H9 (cell line): ENCODE measurements around the gene ZNF75A. TPM values are rescaled to one million over a fixed set of nuclear protein-coding genes. Genes with fewer than 3 reads are reported as not detected.

Source experiments
- DNase-seq: peaks from one replicate; pipeline ENCODE4 v3.0.0-alpha.2; 2017
- H2AFZ ChIP-seq: one replicate; pipeline ENCODE4 v1.6.1; 2013; ENCODE audit warnings: mild to moderate bottlenecking, low read length, control low read depth, moderate library complexity
- H2AK5ac ChIP-seq: 2 replicates; pipeline ENCODE4 v1.6.1; 2013; ENCODE audit warnings: low read length, control low read depth, mixed read lengths; ENCODE audit not compliant: insufficient read length
- H2BK120ac ChIP-seq: one replicate; pipeline ENCODE4 v1.6.1; 2013; ENCODE audit warnings: low read depth, mild to moderate bottlenecking, low read length, control low read depth, inconsistent platforms; ENCODE audit not compliant: poor library complexity, severe bottlenecking
- H2BK12ac ChIP-seq: 2 replicates; pipeline ENCODE4 v1.6.1; 2013; ENCODE audit warnings: low read length, control low read depth, mixed read lengths, low read depth; ENCODE audit not compliant: insufficient read length
- H2BK15ac ChIP-seq: 2 replicates; pipeline ENCODE4 v1.6.1; 2013; ENCODE audit warnings: low read depth, low read length, control low read depth
- H2BK20ac ChIP-seq: one replicate; pipeline ENCODE4 v1.6.1; 2013; ENCODE audit warnings: low read depth, mild to moderate bottlenecking, low read length, control low read depth, inconsistent platforms; ENCODE audit not compliant: poor library complexity, severe bottlenecking
- H2BK5ac ChIP-seq: 2 replicates; pipeline ENCODE4 v1.6.1; 2013; ENCODE audit warnings: low read length, control low read depth, mixed read lengths; ENCODE audit not compliant: insufficient read length
- H3K14ac ChIP-seq: 2 replicates; pipeline ENCODE4 v1.6.1; 2013; ENCODE audit warnings: low read length, control low read depth; ENCODE audit not compliant: insufficient read depth
- H3K18ac ChIP-seq: 2 replicates; pipeline ENCODE4 v1.6.1; 2013; ENCODE audit warnings: low read depth, mild to moderate bottlenecking, mixed read lengths, low read length, control low read depth; ENCODE audit not compliant: insufficient read length
- H3K23ac ChIP-seq: 2 replicates; pipeline ENCODE4 v1.6.1; 2013; ENCODE audit warnings: low read length, control low read depth, mixed read lengths, low read depth; ENCODE audit not compliant: insufficient read length
- H3K23me2 ChIP-seq: 2 replicates; pipeline ENCODE4 v1.6.1; 2013; ENCODE audit warnings: low read depth, mild to moderate bottlenecking, mixed read lengths, low read length, control low read depth; ENCODE audit not compliant: insufficient read length, poor library complexity, severe bottlenecking
- H3K27ac ChIP-seq: 2 replicates; pipeline ENCODE4 v1.5.1; 2013; ENCODE audit warnings: low read length, control low read depth, mixed read lengths, low read depth; ENCODE audit not compliant: insufficient read length
- H3K27me3 ChIP-seq: 2 replicates; pipeline ENCODE4 v1.6.1; 2013; ENCODE audit warnings: low read length, control low read depth, inconsistent platforms; ENCODE audit not compliant: insufficient read depth
- H3K4ac ChIP-seq: 2 replicates; pipeline ENCODE4 v1.6.1; 2013; ENCODE audit warnings: low read depth, mild to moderate bottlenecking, control low read depth, inconsistent platforms, low read length, moderate library complexity
- H3K4me1 ChIP-seq: 2 replicates; pipeline ENCODE4 v1.6.1; 2013; ENCODE audit warnings: low read length, control low read depth, inconsistent platforms; ENCODE audit not compliant: insufficient read depth
- H3K4me2 ChIP-seq: 2 replicates; pipeline ENCODE4 v1.6.1; 2013; ENCODE audit warnings: low read length, control low read depth, mixed read lengths; ENCODE audit not compliant: insufficient read length, insufficient read depth
- H3K56ac ChIP-seq: 2 replicates; pipeline ENCODE4 v1.6.1; 2013; ENCODE audit warnings: low read depth, mild to moderate bottlenecking, mixed read lengths, low read length, control low read depth; ENCODE audit not compliant: insufficient read length
- H3K79me1 ChIP-seq: 2 replicates; pipeline ENCODE4 v1.6.1; 2013; ENCODE audit warnings: low read depth, mild to moderate bottlenecking, moderate library complexity, low read length, control low read depth, inconsistent platforms; ENCODE audit not compliant: insufficient read depth, poor library complexity, severe bottlenecking
- H3K79me2 ChIP-seq: 2 replicates; pipeline ENCODE4 v1.6.1; 2013; ENCODE audit warnings: low read length, control low read depth, inconsistent platforms; ENCODE audit not compliant: insufficient read depth
- H3K9ac ChIP-seq: 2 replicates; pipeline ENCODE4 v1.6.1; 2013; ENCODE audit warnings: low read length, control low read depth, mixed read lengths; ENCODE audit not compliant: insufficient read length; ENCODE audit errors: extremely low read depth
- H3K9me3 ChIP-seq: one replicate; pipeline ENCODE4 v1.6.1; 2013; ENCODE audit warnings: low read depth, low read length, inconsistent platforms; ENCODE audit not compliant: control insufficient read depth
- H3T11ph ChIP-seq: one replicate; pipeline ENCODE4 v1.6.1; 2013; ENCODE audit warnings: mild to moderate bottlenecking, low read length, control low read depth, inconsistent platforms
- H4K20me1 ChIP-seq: one replicate; pipeline ENCODE4 v1.6.1; 2013; ENCODE audit not compliant: control insufficient read depth, insufficient read length, insufficient read depth
- H4K5ac ChIP-seq: 2 replicates; pipeline ENCODE4 v1.6.1; 2013; ENCODE audit warnings: low read depth, mild to moderate bottlenecking, mixed read lengths, low read length, control low read depth; ENCODE audit not compliant: insufficient read length
- H4K8ac ChIP-seq: replicated peaks from 2 replicates; pipeline ENCODE4 v1.6.1; 2013; ENCODE audit warnings: low read length, control low read depth, mixed read lengths, low read depth; ENCODE audit not compliant: insufficient read length
- H4K91ac ChIP-seq: 2 replicates; pipeline ENCODE4 v1.6.1; 2013; ENCODE audit warnings: low read depth, mild to moderate bottlenecking, moderate library complexity, mixed read lengths, low read length, control low read depth; ENCODE audit not compliant: insufficient read length
- H3K27ac Mint-ChIP-seq, 3 experiments: 2 replicates in 2 of 3; 3 replicates in 1 of 3; pipeline ENCODE4 v1.8.0; 2020 to 2021; ENCODE audit warnings: mixed read lengths in 3 of 3, mild to moderate bottlenecking in 1 of 3, moderate library complexity in 1 of 3
- H3K27me3 Mint-ChIP-seq: 2 replicates; pipeline ENCODE4 v1.8.0; 2021; ENCODE audit warnings: low read depth, mild to moderate bottlenecking, moderate library complexity, mixed read lengths
- H3K36me3 Mint-ChIP-seq, 3 experiments: 2 replicates in 2 of 3; 3 replicates in 1 of 3; pipeline ENCODE4 v1.8.0; 2020 to 2021; ENCODE audit warnings: low read depth in 3 of 3, mixed read lengths in 3 of 3; ENCODE audit not compliant: insufficient read depth in 1 of 3
- H3K4me1 Mint-ChIP-seq, 2 experiments: 2 replicates each; pipeline ENCODE4 v1.8.0; 2020; ENCODE audit warnings: mixed read lengths in 2 of 2
- H3K4me3 Mint-ChIP-seq, 2 experiments: 2 replicates in 1 of 2; 3 replicates in 1 of 2; pipeline ENCODE4 v1.8.0; 2020 to 2021; ENCODE audit warnings: mild to moderate bottlenecking in 2 of 2, mixed read lengths in 2 of 2, moderate library complexity in 1 of 2
- H3K9me3 Mint-ChIP-seq, 2 experiments: 2 replicates in 1 of 2; 3 replicates in 1 of 2; pipeline ENCODE4 v1.8.0; 2020; ENCODE audit warnings: mild to moderate bottlenecking in 2 of 2, mixed read lengths in 2 of 2, moderate library complexity in 1 of 2
- CTCF ChIP-seq: fragments of 200-600 bp; sonication (generic); conservative IDR thresholded peaks from 3 replicates; pipeline ENCODE4 v1.8.0; 2021; ENCODE audit warnings: antibody characterized with exemption, mild to moderate bottlenecking
- WGBS: extraction: QIAGEN DNeasy Blood & Tissue Kit; methylation state at CpG from one replicate; pipeline ENCODE4 v1.1.7; 2013; ENCODE audit warnings: missing lambda C conversion rate, low lambda C conversion rate, mixed read lengths; ENCODE audit not compliant: insufficient read length; ENCODE audit errors: extremely low coverage; 5-methylcytosine and 5-hydroxymethylcytosine counted together
- total RNA-seq: library from RNA; stranded (reverse); gene quantifications from 2 replicates; pipeline ENCODE4 v1.2.1, GENCODE V29; 2021

The ZNF75A gene
- total RNA-seq, 1 experiment from 2014 or later: 42.4 TPM

GRCh38 chr16:3281222-3281820 is 24.0 kb upstream of the ZNF75A start:
- H3K4me1 Mint-ChIP-seq: peaks cover 18 to 24% of the 10 kb centered on the region in 2 experiments
- no CpG with 5 or more reads among the region's 6 CpGs for WGBS
- TF ChIP-seq CTCF: no peak

More at GRCh38 chr16:3281222-3281820, 24.0 kb upstream of the ZNF75A start:
- H2BK15ac ChIP-seq: no peak overlapping the region
- no peak overlapping the region for H2BK5ac ChIP-seq
- no peak overlapping the region for H3K18ac ChIP-seq
- H4K8ac ChIP-seq: no peak overlapping the region
- no peak overlapping the region for H3K4ac ChIP-seq
- H3K9me3 ChIP-seq: peaks cover 3% of the 10 kb centered on the region
- DNase-seq: no peak
- no peak overlapping the region for H2AK5ac ChIP-seq
- no peak overlapping the region for H4K5ac ChIP-seq
- no peak overlapping the region for H4K91ac ChIP-seq
- Mint-ChIP-seq H3K4me3 (peak overlapping the region; percentile 96 to 98), H3K36me3 (peaks cover 22 to 26% (median 25%) of the 10 kb centered on the region in 3 experiments), H3K9me3 (peaks cover 8 to 21% of the 10 kb centered on the region in 2 experiments), H3K27me3 (peaks cover 20% of the 10 kb centered on the region), H3K27ac (no peak overlapping the region)
- H3K79me1 ChIP-seq: peaks cover 12% of the 10 kb centered on the region
- no peak overlapping the region for H3T11ph ChIP-seq
- no peak overlapping the region for H2AFZ ChIP-seq
- peaks cover 5% of the 10 kb centered on the region for H4K20me1 ChIP-seq
- H3K56ac ChIP-seq: no peak overlapping the region
- H3K9ac ChIP-seq: no peak overlapping the region
- no peaks in the 10 kb centered on the region for H3K4me1 ChIP-seq
- H2BK12ac ChIP-seq: no peak overlapping the region
- H3K4me2 ChIP-seq: no peak overlapping the region
- H3K27ac ChIP-seq: no peak overlapping the region
- no peak overlapping the region for H2BK120ac ChIP-seq
- H3K23me2 ChIP-seq: peaks cover 11% of the 10 kb centered on the region
- no peak overlapping the region for H2BK20ac ChIP-seq
- no peaks in the 10 kb centered on the region for H3K27me3 ChIP-seq
- no peak overlapping the region for H3K23ac ChIP-seq
- peaks cover 25% of the 10 kb centered on the region for H3K79me2 ChIP-seq
- no peak overlapping the region for H3K14ac ChIP-seq
